GOT3 (cell line): ENCODE data around the gene GPC6.

Source experiments
- DNase-seq: peaks from one replicate; lab custom pipeline; 2025; ENCODE audit warnings: mixed read lengths; lab: John Stamatoyannopoulos, UW

The GPC6 gene

DNA sequence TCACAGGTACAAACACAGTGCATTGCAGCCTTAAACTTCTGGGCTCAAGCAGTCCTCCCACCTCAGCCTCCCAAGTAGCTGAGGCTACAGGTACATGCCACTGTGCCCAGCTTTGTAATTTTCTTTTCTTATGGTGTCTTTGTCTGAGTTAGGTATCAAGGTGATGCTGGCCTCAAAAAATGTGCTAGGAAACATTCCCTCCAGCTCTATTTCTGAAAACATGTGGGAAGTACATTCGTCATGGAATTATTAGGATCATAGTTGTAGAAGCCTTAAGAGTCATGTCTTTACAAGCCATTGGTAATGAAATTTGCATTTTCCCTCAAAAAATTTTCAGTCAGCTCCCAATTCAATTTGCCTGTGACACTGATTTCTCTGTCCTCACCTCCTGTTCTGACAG lies 1021.3 kb downstream of the GPC6 start:
- DNase-seq: no peak

DNA sequence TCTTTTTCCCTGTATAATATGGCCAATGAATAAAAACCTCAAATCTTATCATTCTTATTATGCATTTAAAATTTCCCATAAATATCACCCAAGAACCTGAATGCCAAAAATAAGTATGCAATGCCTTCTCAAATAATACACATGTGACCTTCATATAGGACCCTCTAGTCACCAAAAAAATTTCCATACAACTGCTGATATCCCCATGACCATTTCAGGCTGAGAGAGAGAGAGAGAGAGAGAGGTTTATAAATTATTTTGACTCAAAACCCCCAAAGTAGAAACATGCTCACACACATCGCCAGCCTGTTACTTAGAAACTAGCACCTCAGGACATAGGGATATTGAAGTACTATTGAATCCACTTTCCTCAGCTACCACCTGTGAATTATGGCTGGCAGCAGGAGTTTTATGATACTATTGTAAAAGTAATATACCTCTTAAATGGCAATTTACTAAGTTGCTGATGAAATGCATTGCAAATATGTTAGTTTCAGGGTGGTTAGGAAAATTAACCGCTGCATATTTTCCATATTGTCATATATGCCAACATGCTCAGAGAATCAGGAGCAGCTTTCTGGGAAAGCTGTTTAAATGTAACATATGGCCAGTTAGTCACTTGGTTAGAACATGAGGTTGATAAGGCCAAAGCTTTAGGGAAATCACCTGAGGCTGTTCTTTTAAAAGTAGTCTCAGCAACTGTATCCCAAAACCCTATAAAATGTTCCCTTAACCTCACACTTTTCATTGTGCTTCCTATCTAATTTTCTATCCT lies 1022.0 kb downstream of the GPC6 start:
- DNase-seq: no peak

DNA sequence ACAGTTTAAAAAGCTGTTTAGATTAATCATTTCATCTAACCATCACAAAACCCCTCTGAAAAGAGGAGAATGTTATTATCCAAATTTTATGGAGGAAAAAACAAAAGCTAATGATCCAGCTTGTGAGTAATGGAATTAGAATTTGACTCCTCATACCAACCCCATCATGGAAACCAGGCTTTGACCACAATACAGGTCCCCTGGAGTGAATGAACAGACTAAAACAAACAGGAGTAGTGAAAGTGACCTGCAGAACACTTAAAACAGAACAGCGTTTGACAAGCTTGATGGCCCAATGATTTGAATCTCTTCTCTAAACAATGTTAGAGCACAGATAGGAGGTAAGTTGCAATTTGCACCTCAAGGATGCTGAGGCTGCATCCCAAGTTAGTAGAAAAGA lies 1022.9 kb downstream of the GPC6 start:
- no peak for DNase-seq

DNA sequence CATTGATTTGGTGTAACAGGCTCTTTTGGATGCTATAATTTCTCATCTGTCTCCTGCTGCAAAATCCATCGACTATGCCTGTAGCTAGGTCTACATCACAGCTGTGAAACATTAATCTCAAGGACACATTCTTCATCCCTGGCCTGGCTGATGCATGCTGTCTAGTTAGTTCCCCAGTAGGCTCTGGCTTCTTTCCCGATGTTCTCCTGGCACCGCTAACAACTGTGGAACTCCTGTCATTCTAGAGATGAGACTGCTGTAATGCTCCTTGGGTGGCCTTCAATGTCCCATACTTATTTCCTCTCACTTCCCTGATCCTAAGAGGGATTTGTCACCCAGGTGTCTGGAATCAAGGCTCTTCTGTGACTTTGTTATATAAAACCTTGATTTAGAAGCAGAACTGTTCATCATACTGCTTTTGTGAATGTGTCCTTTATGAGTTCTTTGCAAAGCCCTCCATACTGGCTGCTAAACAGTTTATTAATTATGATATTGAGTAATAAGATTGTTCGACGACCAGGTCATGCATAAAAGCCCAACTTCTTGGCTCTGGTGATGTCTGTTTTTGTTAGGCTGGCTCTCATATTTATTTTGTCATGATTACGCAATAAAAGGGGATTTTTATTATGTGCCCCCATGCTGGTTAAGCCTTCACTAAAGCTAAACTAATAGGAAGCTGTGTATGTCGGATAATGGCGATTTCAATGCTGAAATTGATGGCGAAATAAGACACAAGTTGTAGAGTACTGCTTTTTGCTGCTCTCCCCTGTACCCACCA lies 1025.4 kb downstream of the GPC6 start:
- DNase-seq: no peak

DNA sequence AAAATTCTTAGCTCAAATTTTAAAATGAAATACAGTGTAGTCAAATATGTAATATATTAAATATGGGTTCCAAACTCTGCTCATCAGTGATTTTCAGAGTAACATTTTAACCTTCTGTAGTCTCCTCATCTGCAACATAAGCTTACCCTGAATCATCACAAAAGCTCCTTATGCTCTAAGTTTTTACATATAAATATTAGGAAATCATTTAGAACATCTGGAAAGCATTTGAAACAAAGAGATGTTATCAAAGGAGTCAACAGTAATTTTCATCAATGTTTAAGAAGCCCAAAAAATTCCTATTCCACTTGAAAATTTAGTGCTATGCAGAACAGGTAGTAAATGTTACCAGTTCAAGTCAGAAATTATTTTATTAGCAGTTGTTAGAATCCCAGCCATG lies 1028.1 kb downstream of the GPC6 start:
- DNase-seq: no peak

DNA sequence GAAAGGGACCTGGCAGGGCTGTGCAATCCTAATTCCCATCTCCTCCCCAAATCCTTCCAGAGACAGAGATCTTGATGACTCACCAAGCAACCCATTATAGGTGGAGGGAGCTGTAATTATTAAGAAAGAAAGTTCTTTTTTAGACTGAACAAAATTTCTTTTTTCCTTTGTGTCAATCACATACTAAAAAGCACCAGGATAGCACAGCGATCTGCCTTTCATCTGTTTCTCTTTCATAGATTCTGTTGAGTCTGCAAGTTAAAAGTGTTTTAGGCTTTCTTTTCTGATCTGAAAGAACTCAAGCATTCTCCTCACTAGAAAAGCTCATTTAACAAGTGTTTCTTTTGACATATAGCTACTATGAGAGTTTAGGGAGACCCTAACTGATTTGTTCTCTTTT lies 1030.1 kb downstream of the GPC6 start:
- DNase-seq: no peak

DNA sequence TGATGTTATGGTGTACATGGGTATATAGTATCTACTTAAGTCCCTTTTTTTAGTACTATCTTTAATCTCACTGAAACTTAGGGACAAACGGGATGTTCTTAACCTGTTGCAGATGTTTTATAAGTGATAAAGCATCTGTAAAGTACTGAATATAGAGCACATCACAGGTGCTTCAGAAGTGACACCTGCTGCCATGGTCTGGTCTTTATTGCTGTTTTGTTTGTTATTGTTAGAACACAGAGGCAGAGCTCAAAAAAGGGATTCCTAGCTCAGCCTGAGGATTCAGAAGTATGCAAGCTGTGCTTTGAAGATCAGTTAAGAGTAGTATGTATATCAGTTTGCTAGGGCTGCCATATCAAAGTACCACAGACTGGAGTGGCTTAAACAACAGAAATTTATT lies 1033.4 kb downstream of the GPC6 start:
- DNase-seq: no peak

GRCh38 chr13:94261163-94261562 lies 1034.6 kb downstream of the GPC6 start:
- DNase-seq: no peak

DNA sequence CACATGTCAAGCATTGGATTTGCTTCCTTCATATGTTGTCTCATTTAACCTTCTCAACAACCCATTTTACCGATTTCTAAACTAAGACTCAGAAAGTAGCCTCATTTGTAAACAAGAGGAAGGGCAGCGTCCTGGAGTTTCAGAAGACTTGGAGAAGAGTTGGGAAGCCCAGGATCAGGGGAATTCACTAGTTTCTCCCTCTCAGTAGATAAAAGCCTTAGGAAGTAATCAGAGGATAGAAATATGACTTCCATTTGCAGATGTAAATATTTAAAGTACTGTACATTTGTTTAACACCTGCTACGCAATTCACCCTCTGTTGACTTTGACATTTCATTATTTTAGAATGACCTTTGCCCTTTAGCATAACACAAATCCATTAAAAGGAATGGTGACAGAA lies 1036.4 kb downstream of the GPC6 start:
- DNase-seq: no peak

DNA sequence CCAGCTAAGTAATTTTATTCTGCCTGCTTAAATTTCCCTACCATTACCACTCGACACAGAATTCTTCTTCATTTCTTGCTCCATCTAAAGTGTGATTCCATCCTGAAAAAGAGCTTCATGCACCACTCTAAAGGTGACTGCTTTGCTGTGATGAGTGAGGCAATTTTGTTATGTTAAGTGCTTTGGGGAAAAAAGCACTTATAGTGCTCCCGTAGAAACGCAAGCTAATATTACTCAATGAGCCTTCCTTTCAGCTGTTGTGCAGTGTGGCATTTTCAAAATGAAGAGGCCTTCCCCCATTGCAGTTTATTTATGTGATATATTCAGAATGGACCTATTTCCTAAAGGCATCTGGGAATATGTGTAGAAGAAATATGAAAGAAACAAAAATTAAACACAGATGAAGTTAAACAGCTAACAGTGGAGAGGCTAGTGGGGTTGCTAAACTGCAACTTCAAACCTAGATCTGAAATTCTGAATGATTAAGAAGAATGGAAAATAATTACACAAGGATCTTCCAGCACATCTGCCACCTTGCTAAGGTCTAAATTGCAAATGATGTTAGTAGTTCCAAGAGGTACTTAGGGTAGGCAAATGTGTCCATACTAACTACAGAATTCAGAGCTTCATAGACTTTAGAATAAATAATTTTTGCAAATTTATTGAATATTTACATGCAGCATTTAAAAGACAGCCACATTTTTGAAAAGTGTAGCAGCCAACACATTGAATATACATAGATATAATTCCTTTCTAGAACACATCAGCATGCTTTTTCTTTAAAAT lies 1041.2 kb downstream of the GPC6 start:
- DNase-seq: no peak

- no peak for DNase-seq
Observed at GRCh38 chr13:94268661-94269060, 1042.1 kb downstream of the GPC6 start.

GRCh38 chr13:94269557-94269956 lies 1043.0 kb downstream of the GPC6 start:
- DNase-seq: no peak

GRCh38 chr13:94270556-94270955 lies 1043.9 kb downstream of the GPC6 start:
- no peak for DNase-seq

DNA sequence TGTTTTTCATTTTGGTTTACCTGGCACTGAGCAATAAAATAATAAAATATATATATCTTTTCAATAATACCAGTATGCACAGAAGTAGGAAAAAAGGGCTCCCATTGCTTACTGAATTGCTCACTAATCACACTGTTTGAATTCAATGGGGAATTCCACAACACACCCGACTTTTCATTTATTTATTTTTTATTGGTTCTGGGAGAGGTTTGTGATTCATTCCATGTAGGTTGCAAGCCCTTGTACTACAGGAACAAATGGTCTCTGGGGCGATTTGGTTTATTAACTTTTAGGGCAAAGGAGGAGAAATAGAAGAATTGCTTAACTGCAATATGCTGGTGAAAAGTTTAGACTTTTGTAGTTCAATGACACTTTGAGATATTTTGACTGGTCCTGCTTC lies 1045.4 kb downstream of the GPC6 start:
- DNase-seq: no peak

DNA sequence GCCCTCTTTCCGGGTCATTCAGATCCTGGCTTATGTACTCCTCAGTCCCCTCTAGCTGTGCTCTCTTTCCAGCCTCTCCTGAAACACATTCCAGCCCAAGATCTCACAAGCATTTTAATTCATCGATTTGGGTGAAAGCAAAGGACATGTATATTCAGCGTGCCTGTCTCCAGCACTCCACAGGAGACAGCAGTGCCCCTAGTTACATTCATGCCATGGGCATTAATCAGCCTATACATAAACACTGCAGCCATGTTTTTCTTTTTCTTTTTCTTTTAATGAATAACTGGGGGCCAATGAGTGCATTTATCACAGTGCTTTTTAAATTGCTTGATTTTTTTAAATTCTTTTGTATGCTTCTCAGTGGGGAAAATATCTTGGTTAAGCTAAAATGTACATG lies 1053.7 kb downstream of the GPC6 start:
- DNase-seq: no peak

- DNase-seq: no peak
Observed at GRCh38 chr13:94280845-94281244, 1054.2 kb downstream of the GPC6 start.

DNA sequence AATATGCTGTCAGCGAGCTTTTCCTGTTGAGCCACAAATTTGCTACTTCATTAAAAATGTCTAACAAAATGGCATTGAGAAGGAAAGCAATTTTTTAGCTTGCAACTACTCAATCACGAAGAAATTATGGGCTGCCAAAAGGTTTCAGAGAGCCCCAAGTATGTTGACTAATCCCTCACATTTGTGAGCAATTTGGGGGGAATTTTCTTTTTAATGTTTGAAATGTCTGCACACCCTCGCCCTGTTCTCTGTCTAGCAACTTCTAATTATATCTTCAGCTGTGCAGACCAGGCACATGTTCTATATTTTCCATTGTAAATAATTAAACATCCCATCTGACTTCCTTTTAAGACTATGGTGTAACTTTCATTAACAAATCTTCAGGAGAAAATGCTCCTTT lies 1060.0 kb downstream of the GPC6 start:
- DNase-seq: no peak

GRCh38 chr13:94291631-94292322 lies 1065.2 kb downstream of the GPC6 start:
- DNase-seq: no peak

DNA sequence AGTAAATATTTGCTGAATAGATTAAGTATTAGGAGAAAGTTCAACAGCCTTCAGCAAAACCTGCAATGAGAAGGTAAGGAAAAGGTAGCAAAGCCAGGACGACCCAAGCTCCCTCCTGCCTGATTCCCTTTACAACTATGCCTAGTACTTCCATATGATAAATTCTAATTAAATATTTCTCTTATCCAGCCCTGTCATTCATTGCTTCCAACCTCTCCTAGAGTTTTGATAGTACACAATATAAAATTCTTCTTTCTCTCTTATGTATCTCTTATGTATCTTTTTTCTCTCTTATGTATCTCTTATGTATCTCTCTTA lies 1065.7 kb downstream of the GPC6 start:
- no peak for DNase-seq

DNA sequence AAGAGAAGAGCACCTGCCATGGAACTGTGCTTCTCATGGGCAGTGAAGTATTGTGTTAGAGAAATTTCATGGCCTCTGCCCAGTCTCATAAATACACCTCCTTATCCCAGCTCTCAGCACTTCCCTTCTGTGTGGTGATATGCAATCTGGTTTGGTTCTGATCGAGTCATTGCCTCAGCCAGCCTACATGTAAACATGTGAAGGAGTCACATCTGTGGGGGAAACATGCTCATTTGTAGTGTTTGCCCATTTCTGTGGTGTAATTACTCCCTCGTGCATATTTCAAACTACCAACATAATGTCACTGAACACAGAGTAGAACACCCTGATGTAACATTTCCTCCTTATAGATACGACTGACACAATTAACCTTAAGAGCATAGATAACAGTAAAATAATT lies 1069.9 kb downstream of the GPC6 start:
- DNase-seq: no peak

- DNase-seq: no peak
Observed at GRCh38 chr13:94298346-94298745, 1071.7 kb downstream of the GPC6 start.

GRCh38 chr13:94300401-94300800 lies 1073.8 kb downstream of the GPC6 start:
- no peak for DNase-seq
